Epithelial cell of esophagus (primary cell): ENCODE measurements around the gene BLACAT1.

Experiments used
- DNase-seq: peaks from one replicate; pipeline ENCODE4 v3.0.0; 2010; ENCODE audit warnings: low read depth
- H3K4me3 ChIP-seq: 2 replicates; pipeline ENCODE4 v1.5.1; 2011; ENCODE audit warnings: mild to moderate bottlenecking, low read length, control low read depth
- TF ChIP-seq, protein P1 (sequence below): IDR thresholded peaks from 2 replicates; pipeline ENCODE4 v1.5.1; 2011; ENCODE audit warnings: low read depth, mild to moderate bottlenecking, low read length, control low read depth, inconsistent platforms; ENCODE audit not compliant: insufficient read depth; ENCODE audit errors: missing control alignments

The BLACAT1 gene

GRCh38 chr1:205472737-205473441 lies 17.0 kb upstream of the BLACAT1 start:
- H3K4me3 ChIP-seq, result no peak overlapping the region
- DNase-seq, result no peak
- TF ChIP-seq, protein P1, sequence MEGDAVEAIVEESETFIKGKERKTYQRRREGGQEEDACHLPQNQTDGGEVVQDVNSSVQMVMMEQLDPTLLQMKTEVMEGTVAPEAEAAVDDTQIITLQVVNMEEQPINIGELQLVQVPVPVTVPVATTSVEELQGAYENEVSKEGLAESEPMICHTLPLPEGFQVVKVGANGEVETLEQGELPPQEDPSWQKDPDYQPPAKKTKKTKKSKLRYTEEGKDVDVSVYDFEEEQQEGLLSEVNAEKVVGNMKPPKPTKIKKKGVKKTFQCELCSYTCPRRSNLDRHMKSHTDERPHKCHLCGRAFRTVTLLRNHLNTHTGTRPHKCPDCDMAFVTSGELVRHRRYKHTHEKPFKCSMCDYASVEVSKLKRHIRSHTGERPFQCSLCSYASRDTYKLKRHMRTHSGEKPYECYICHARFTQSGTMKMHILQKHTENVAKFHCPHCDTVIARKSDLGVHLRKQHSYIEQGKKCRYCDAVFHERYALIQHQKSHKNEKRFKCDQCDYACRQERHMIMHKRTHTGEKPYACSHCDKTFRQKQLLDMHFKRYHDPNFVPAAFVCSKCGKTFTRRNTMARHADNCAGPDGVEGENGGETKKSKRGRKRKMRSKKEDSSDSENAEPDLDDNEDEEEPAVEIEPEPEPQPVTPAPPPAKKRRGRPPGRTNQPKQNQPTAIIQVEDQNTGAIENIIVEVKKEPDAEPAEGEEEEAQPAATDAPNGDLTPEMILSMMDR, result no peak

GRCh38 chr1:205470131-205470530 lies 14.3 kb upstream of the BLACAT1 start:
- TF ChIP-seq, protein P1, result no peak
- H3K4me3 ChIP-seq, result no peak overlapping the region
- no peak for DNase-seq

DNA sequence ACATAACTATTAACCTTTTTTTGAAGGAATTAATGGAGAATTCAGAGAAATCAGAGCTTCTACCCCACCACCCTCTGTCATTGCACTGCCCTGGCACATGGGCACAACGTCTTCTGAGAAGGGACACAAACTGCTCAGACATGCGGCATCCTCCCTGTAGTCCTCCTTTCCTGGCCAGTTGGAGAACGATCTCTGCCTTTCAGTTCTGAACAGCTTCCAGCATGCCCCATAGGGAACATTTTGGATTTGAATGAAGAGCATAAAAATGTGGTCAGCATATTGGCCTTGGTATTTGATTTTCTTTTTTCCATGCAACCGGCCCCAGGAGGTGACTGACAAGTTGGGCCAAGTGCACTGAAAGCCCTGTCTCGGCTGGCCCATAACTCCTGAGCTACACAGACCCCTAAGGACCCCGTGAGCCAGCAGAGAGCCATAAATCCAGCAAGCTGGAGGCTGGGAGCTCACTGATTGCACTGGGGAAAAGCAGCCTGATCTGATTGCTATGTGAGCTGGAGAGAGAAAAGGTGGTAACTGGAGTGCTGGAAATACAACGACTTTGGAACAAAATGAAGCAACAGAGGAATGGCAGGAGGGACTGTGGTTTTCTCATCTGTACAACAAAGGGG lies 10.9 kb upstream of the BLACAT1 start:
- no peak overlapping the region for H3K4me3 ChIP-seq
- TF ChIP-seq, protein P1, result no peak
- no peak for DNase-seq

DNA sequence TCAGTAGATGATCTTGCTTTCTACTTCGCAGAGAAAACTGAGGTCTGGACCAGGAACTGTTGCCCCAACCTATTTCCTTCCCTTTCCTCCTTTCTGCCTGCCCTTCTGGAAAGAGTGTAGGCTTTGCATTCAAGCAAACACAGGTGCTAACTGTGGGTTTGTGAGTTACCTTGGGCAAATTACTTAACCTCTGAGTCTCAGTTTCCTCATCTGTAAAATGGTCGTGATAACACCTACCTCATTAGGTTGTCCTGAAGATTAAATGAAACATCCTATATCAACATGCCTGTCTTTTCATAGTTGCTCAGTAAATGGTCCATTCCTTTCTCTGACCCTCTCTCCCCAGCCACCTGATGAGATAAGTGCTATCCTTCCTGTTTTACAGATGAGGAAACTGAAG lies 9.5 kb upstream of the BLACAT1 start:
- no peak overlapping the region for H3K4me3 ChIP-seq
- DNase-seq, result no peak
- TF ChIP-seq, protein P1, result no peak

DNA sequence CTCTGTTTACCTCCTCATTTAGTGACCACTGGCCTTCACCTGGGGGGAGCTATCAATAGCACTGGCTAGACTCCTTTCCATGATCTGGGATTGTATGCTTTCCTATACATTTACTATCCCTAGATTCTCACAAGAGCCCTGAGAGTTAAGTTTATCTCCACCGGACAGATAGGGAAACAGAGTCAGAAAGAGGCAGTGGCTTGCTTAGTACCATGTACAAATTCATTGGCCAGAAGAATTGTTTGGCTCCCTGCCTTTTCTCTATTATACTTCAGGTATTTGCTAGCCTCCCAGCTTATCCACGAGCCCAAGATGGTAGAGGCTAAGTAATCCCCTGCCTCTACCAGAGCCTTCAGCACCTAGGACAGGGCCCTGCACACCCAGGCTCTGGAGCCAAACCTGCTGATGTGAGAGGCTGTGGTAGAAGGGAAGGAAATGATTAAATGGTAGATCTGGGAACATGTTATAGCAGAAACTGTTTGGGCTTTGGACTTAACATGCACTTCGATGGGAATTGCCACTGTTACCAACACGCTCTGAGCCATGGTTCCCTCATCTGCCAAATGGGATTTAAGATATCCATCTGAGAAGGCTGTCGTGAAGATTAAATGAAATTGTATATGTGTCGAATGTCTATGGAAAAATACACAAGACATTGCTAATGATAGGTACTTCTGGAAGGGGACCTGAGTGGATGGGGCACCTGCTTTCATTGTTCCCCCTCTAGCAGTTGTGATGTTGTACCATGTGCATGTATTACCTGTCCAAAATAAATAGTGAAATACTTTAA lies 3.1 kb upstream of the BLACAT1 start:
- no peak overlapping the region for H3K4me3 ChIP-seq
- TF ChIP-seq, protein P1, result no peak
- DNase-seq, result peak; percentile 77

DNA sequence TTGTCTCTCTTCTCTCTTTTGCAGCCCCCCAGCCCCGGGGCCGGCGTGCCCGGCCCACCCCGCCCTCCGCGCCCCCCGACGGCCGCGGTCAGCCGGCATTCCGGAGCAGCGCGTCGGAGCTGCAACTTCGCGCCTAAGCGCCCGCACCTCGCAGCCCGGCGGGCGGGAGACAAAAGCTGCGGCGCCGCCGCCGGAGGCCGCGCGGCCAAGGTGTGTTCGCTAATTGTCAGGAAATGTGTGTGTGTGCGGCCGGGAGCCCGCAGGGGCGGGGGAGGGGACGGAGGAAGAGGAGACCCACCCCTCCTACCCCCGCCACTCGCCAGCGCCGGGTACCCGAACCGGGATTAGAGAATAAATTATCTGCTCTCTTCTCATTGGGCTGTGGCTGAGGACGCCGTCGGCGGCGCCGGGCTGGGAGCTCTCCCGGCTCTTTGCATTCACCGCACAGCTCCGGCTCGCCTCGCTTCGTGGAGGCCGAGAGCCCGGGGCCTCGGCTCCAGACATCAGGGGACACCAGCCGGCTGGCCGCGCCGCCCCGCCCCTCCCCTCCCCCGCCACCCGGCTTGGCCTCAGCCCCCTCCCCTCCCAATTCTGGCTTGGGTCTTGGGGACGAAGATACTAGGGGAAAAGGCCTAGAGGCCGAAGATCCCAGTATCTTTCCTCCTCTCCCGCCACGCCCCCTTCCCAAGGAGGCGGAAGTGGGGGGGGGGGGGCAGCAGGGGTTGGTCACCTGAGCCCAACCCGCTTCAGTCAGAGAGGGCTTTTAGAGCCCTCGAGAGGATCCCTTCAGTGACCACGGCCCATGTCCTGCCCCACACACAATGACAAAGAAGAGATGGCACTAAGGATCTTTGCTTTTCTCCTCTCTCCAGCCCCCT lies 1.3 kb upstream of the BLACAT1 start:
- peak; percentile 18 for DNase-seq
- TF ChIP-seq, protein P1, result no peak
- H3K4me3 ChIP-seq, result no peak overlapping the region
